Heart right ventricle (tissue), 16 donors: Measurements from ENCODE around the gene AFF2. TPM values are rescaled to one million over a fixed set of nuclear protein-coding genes. Genes with fewer than 3 reads are reported as not detected.

Experiments
- ATAC-seq, 8 donors: fragments of 200-7000 bp; cut with Tn5 transposase; one replicate each; pipeline ENCODE4 v1.9.1; 2020; ENCODE audit warnings: mild to moderate bottlenecking in 8 of 8, moderate library complexity in 8 of 8, moderate number of reproducible peaks in 1 of 8
- DNase-seq, 2 donors: peaks; one replicate each; pipeline ENCODE4 v3.0.0-alpha.2; 2020
- H3K27ac ChIP-seq, 10 donors: fragments of 200-600 bp; sonication (generic) in 2 of 10; one replicate each; pipeline versions ENCODE4 v1.5.0 to v1.8.0; 2020 to 2022; ENCODE audit warnings: mild to moderate bottlenecking in 3 of 10
- H3K27me3 ChIP-seq, 7 donors: fragments of 200-600 bp; one replicate each; pipeline ENCODE4 v1.8.0; 2021 to 2022; ENCODE audit warnings: mild to moderate bottlenecking in 2 of 7
- H3K36me3 ChIP-seq, 9 donors: fragments of 200-600 bp; sonication (generic) in 1 of 9; one replicate each; pipeline versions ENCODE4 v1.5.0 to v1.8.0; 2020 to 2022; ENCODE audit warnings: mild to moderate bottlenecking in 2 of 9
- H3K4me1 ChIP-seq, 9 donors: fragments of 200-600 bp; sonication (generic) in 1 of 9; one replicate each; pipeline versions ENCODE4 v1.5.0 to v1.8.0; 2020 to 2022; ENCODE audit warnings: mild to moderate bottlenecking in 4 of 9
- H3K4me3 ChIP-seq, 10 donors: fragments of 200-600 bp; sonication (generic) in 2 of 10; one replicate each; pipeline versions ENCODE4 v1.5.0 to v1.8.0; 2020 to 2022; ENCODE audit warnings: mild to moderate bottlenecking in 7 of 10, moderate library complexity in 2 of 10
- H3K9me3 ChIP-seq, 11 donors: fragments of 200-600 bp in 10 of 11; sonication (generic) in 2 of 11; one replicate each; pipeline versions ENCODE4 v1.5.0 to v1.8.0; 2013 to 2022; ENCODE audit warnings: mild to moderate bottlenecking in 2 of 11, control low read depth in 1 of 11, moderate library complexity in 1 of 11
- CTCF ChIP-seq, 9 donors: fragments of 200-600 bp; sonication (generic) in 2 of 9; IDR thresholded peaks; one replicate each; pipeline versions ENCODE4 v1.5.0 to v1.8.0; 2021 to 2022; ENCODE audit warnings: antibody characterized with exemption in 9 of 9, mild to moderate bottlenecking in 5 of 9, moderate library complexity in 1 of 9
- WGBS, 2 donors: extraction: QIAGEN DNeasy Blood & Tissue Kit; methylation state at CpG; one replicate each; pipeline ENCODE4 v1.1.7; 2013; ENCODE audit warnings: inconsistent platforms in 1 of 2; 5-methylcytosine and 5-hydroxymethylcytosine counted together
- intact Hi-C, 10 donors: fragments of 100-400 bp; cut with DNase I; formaldehyde crosslinking; loops; one replicate each; pipeline versions ENCODE4 v1.11.1 to v1.14.2; 2022
- long read RNA-seq, 3 donors: library from polyadenylated mRNA; unstranded; transcript quantifications; one replicate each; pipeline ENCODE4 v2.0.0, GENCODE V29; 2020 to 2021
- polyA plus RNA-seq, 2 donors: library from polyadenylated mRNA; stranded (reverse); fragments of 200-250 nt; gene quantifications; one replicate each; pipeline ENCODE4 v1.2.3, GENCODE V29; 2013
- total RNA-seq, 10 donors: library from RNA; stranded (reverse); fragmentation: NEBNext Ultra II Directional in 3 of 10; extraction: Animal tissue kit (Norgen Biotek cat#: 25700) in 3 of 10; gene quantifications; one replicate each; pipeline versions ENCODE4 v1.2.1 to v1.2.4, GENCODE V29; 2021 to 2023
- donor health status: Arrhythmogenic right ventricular cardiomyopathy.
- donor health status: ischemic (EF 13 %, LVEDD 7.1; RV severe dilation, severe dysfunction).
- donor health status: healthy with polysubstance abuse.
- donor health status: DM: no; HTN: yes; CAD: no.
- donor health status: DM: no; HTN: no; CAD: no.
- donor health status: ischemic (EF 25% LVEDD 6.9; RV normal size, moderate dysfunction).
- donor health status: ischemic (EF 25% LVEDD 5.7; RV mildly dilated, moderate dysfunction).
- donor health status: healthy.
- donor health status: DM: yes; HTN: yes; CAD: no.
- donor health status: Ischemic cardiomyopathy.
- donor health status: ischemic (EF 35%, LVEDD 5.7; RV mildly dilated, moderate dysfunction).
- donor health status: nonischemic (EF 11% LVEDD 7.7; RV severe dilation, severe dysfunction).
- donor health status: DM: yes; HTN: yes; CAD: no.
- donor health status: PGD.
- donor health status: ischemic (EF 29% LVEDD 5.4; RV normal size, mild dysfunction).
- donor health status: nonischemic (EF 23%, LVEDD 6.1; RV moderate dilation, normal function).

Gene AFF2
- total RNA-seq (under 1 TPM in 9 of 10 donors, not detected in 1; 0.11 to 0.59 (median 0.22) TPM), polyA plus RNA-seq (under 1 TPM in 1 of 2 donors, not detected in 1; 0.01 TPM)
- long read RNA-seq, donor 1, result 0 reads
- long read RNA-seq, donor 2, result 0 reads
- long read RNA-seq, donor 3, result 0 reads

DNA sequence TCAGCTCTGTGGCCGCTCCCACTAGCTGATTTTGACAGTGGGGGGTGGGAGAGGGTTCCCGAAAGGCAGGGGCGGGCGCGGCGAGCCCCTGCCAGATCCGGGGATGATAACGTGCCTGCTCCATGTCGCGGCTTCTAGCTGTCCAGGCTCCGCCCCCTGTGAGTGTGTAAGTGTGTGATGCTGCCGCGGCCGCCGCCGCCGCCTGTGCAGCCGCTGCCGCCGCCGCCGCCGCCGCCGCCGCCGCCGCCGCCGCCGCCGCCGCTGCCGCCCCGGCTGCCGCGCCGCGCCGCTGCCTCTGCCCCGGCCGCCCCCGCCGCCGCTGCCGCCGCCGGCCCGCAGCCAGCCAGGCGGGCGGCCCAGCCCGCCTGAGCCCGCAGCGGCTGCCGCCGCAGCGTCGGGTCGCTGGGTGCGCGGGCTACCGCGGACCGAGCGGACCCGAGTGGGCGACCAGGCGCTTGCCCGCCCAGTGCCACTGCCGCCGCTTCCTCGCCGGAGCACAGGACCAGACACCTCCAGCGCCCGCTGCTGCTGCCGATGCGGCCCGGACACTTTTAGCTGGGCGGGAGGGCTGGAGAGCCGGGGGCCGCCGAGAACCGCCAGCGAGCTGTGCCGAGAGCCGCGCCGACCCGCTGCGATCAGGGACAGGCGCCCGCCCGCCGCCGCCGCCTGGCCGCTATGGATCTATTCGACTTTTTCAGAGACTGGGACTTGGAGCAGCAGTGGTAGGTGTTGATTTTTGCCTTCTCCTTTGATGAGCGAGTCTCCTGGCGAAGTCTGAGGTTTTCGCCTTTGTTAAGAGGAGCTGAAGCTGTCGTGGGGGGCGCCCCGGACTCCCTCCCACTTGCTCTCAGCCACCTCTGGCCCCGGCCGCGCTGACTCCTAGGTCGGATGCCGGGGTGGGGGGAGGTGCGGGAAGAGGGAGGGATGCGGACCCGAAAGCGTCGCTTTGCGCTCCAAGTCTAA lies at the start of gene AFF2:
Gene AFF2 (plus strand): TSS at position 195 of the 963 bp plus-strand sequence. CDS start 481 bp downstream, at position 676.
- peak within 1 kb of the TSS in 9 of 10 donors; percentile 21 to 54 (median 45) for H3K4me3 ChIP-seq
- TF ChIP-seq CTCF (IDR thresholded peaks at IDR 0.05), result no peak
- WGBS, 2 donors, result 1% methylated on average over 43 to 67 of the region's 115 CpGs
- peak in 4 of 8 donors; percentile 19 to 47 (median 36) for ATAC-seq
- H3K36me3 ChIP-seq, result no peaks in the 10 kb centered on the region
- H3K27ac ChIP-seq, result no peak within 1 kb of the TSS
- peak; percentile 4 to 16 for DNase-seq
- H3K27me3 ChIP-seq, result peaks cover 0 to 62% (median 37%) of the 10 kb centered on the region in 7 donors
- H3K9me3 ChIP-seq, result no peaks in the 10 kb centered on the region
- H3K4me1 ChIP-seq, result peaks cover 0 to 10% (median 6%) of the 10 kb centered on the region in 9 donors
- intact Hi-C loops, result no loop called here

GRCh38 chrX:148457279-148457678 lies 43.1 kb upstream of the AFF2 start:
- H3K27ac ChIP-seq, result no peak overlapping the region
- H3K27me3 ChIP-seq, result no peaks in the 10 kb centered on the region
- H3K9me3 ChIP-seq, result no peaks in the 10 kb centered on the region
- H3K36me3 ChIP-seq, result no peaks in the 10 kb centered on the region
- 57 to 68% methylated on average over 3 of the region's 3 CpGs for WGBS, 2 donors
- TF ChIP-seq CTCF (IDR thresholded peaks at IDR 0.05), result no peak
- no peak for DNase-seq
- ATAC-seq, result no peak
- H3K4me3 ChIP-seq, result no peak overlapping the region
- intact Hi-C loops, result no loop called here
- no peaks in the 10 kb centered on the region for H3K4me1 ChIP-seq

DNA sequence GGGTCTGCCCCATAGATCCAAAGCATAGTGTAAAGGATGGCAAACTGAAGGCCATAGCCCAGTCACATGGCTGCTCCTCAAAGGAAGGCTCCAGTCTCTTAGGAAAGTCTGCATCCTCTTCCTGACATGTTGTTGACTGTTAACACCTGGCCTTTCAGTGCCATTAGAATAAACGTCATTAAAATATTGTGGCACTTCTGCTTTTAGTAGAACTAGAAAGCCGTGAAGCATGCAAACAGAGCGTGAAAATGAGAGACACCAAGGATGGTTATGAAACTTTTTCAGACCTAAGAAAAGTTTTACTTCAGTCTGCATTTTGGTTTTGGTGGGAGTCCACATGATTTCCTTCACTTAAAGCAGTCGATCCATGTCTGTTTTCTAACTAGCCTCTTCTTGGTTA lies 41.1 kb upstream of the AFF2 start:
- intact Hi-C loops, result no loop called here
- Histone ChIP-seq H3K27ac (no peak overlapping the region), H3K9me3 (no peaks in the 10 kb centered on the region), H3K4me1 (no peaks in the 10 kb centered on the region), H3K27me3 (no peaks in the 10 kb centered on the region), H3K4me3 (no peak overlapping the region), H3K36me3 (no peaks in the 10 kb centered on the region)
- ATAC-seq (no peak), DNase-seq (no peak)
- WGBS, 2 donors, result 67 to 84% methylated on average over 4 of the region's 4 CpGs
- no peak for TF ChIP-seq CTCF (IDR thresholded peaks at IDR 0.05)

- 69 to 73% methylated on average over 4 of the region's 4 CpGs for WGBS, 2 donors
- no peak for TF ChIP-seq CTCF (IDR thresholded peaks at IDR 0.05)
- DNase-seq (no peak), ATAC-seq (no peak)
- H3K4me3 ChIP-seq, result no peak overlapping the region
- no peaks in the 10 kb centered on the region for H3K36me3 ChIP-seq
- no peaks in the 10 kb centered on the region for H3K27me3 ChIP-seq
- H3K4me1 ChIP-seq, result no peaks in the 10 kb centered on the region
- intact Hi-C loops, result no loop called here
- no peak overlapping the region for H3K27ac ChIP-seq
- H3K9me3 ChIP-seq, result no peaks in the 10 kb centered on the region
These were observed 34.1 kb upstream of the AFF2 start for GRCh38 chrX:148466292-148466691.
